ENCODE data around the gene GRK3.

DNA sequence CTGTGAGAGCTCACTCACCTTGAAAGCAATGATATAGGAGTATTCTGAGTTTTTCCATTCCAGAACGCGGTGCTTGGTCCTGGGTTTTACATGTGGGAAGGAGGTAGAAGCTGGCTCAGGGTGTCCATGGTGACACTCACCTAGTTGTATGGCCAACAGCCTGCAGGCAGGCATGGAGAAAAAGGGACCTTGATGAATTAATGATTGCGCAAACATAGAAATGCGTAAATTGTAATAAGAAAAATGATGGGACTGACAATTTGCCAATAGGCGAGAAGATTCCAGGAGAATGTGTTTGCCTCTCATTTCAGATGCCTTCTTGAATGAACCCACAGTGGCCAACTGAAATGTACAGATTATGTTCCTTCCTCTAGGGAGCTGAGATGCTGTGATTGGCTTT lies 124.2 kb downstream of the GRK3 start:
- no peak for TF ChIP-seq CREB1 (IDR thresholded peaks at IDR 0.05; ENCODE audit: low read depth)
- no peak for TF ChIP-seq RFX5 (IDR thresholded peaks at IDR 0.05; ENCODE audit: low read depth, low read length)
- TF ChIP-seq, protein P1, sequence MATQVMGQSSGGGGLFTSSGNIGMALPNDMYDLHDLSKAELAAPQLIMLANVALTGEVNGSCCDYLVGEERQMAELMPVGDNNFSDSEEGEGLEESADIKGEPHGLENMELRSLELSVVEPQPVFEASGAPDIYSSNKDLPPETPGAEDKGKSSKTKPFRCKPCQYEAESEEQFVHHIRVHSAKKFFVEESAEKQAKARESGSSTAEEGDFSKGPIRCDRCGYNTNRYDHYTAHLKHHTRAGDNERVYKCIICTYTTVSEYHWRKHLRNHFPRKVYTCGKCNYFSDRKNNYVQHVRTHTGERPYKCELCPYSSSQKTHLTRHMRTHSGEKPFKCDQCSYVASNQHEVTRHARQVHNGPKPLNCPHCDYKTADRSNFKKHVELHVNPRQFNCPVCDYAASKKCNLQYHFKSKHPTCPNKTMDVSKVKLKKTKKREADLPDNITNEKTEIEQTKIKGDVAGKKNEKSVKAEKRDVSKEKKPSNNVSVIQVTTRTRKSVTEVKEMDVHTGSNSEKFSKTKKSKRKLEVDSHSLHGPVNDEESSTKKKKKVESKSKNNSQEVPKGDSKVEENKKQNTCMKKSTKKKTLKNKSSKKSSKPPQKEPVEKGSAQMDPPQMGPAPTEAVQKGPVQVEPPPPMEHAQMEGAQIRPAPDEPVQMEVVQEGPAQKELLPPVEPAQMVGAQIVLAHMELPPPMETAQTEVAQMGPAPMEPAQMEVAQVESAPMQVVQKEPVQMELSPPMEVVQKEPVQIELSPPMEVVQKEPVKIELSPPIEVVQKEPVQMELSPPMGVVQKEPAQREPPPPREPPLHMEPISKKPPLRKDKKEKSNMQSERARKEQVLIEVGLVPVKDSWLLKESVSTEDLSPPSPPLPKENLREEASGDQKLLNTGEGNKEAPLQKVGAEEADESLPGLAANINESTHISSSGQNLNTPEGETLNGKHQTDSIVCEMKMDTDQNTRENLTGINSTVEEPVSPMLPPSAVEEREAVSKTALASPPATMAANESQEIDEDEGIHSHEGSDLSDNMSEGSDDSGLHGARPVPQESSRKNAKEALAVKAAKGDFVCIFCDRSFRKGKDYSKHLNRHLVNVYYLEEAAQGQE (IDR thresholded peaks at IDR 0.05; ENCODE audit: low read depth, low read length) = no peak
- no peak for TF ChIP-seq POLR2AphosphoS5 (IDR thresholded peaks at IDR 0.05; ENCODE audit: low read length)
- TF ChIP-seq NFYA (IDR thresholded peaks at IDR 0.05; ENCODE audit: borderline replicate concordance, low read depth, low read length) = no peak
- no peak for TF ChIP-seq ESRRA (IDR thresholded peaks at IDR 0.05; ENCODE audit: low read length)
- no peak for TF ChIP-seq POLR2A (IDR thresholded peaks at IDR 0.05; ENCODE audit: low read depth, low read length)

Measured in GM12878 (cell line).